Spleen (tissue), 11 donors: Measurements from ENCODE around the gene EXOC4. TPM values are rescaled to one million over a fixed set of nuclear protein-coding genes. Genes with fewer than 3 reads are reported as not detected.

Experiments
- DNase-seq: peaks from one replicate; pipeline ENCODE4 v3.0.0-alpha.2; 2020
- H3K27ac ChIP-seq, 8 donors: fragments of 200-600 bp; sonication (generic) in 7 of 8; 1 replicate in 4 of 8; 2 replicates in 4 of 8; pipeline versions ENCODE4 v1.5.0 to v1.8.0; 2016 to 2021; ENCODE audit warnings: inconsistent platforms in 4 of 8, mild to moderate bottlenecking in 4 of 8, moderate library complexity in 1 of 8
- H3K27me3 ChIP-seq, 7 donors: fragments of 200-600 bp; sonication (generic) in 6 of 7; replicated peaks in 1 of 7; 1 replicate in 4 of 7; 2 replicates in 3 of 7; pipeline versions ENCODE4 v1.5.0 to v1.8.0; 2016 to 2021; ENCODE audit warnings: inconsistent platforms in 3 of 7, mild to moderate bottlenecking in 1 of 7
- H3K36me3 ChIP-seq, 6 donors: fragments of 200-600 bp; sonication (generic) in 5 of 6; 1 replicate in 4 of 6; 2 replicates in 2 of 6; pipeline versions ENCODE4 v1.5.0 to v1.8.0; 2016 to 2021; ENCODE audit warnings: inconsistent platforms in 2 of 6
- H3K4me1 ChIP-seq, 6 donors: fragments of 200-600 bp; sonication (generic) in 5 of 6; 1 replicate in 3 of 6; 2 replicates in 3 of 6; pipeline versions ENCODE4 v1.5.0 to v1.8.0; 2016 to 2021; ENCODE audit warnings: inconsistent platforms in 3 of 6
- H3K4me3 ChIP-seq, 8 donors: fragments of 200-600 bp; sonication (generic) in 7 of 8; 1 replicate in 4 of 8; 2 replicates in 4 of 8; pipeline versions ENCODE4 v1.5.0 to v1.8.0; 2016 to 2021; ENCODE audit warnings: inconsistent platforms in 4 of 8, mild to moderate bottlenecking in 4 of 8, moderate library complexity in 2 of 8
- H3K9me3 ChIP-seq, 8 donors: fragments of 200-600 bp; sonication (generic) in 7 of 8; 1 replicate in 4 of 8; 2 replicates in 4 of 8; pipeline versions ENCODE4 v1.5.0 to v1.8.0; 2016 to 2021; ENCODE audit warnings: inconsistent platforms in 4 of 8
- POLR2A ChIP-seq, 3 donors: fragments of 450-650 bp; IDR thresholded peaks; one replicate each; pipeline ENCODE4 v1.5.1; 2017; ENCODE audit warnings: antibody characterized with exemption in 3 of 3, mild to moderate bottlenecking in 1 of 3
- POLR2AphosphoS5 ChIP-seq, 3 donors: sonication (generic); formaldehyde crosslinking; IDR thresholded peaks; one replicate each; pipeline ENCODE4 v1.5.1; 2017; ENCODE audit warnings: antibody characterized with exemption in 3 of 3
- WGBS, 5 donors: extraction: QIAGEN DNeasy Blood & Tissue Kit in 3 of 5; methylation state at CpG; one replicate each; pipeline versions ENCODE4 v1.1.5 to v1.1.7; 2013 to 2018; 5-methylcytosine and 5-hydroxymethylcytosine counted together
- intact Hi-C: fragments of 100-400 bp; cut with DNase I; formaldehyde crosslinking; loops from one replicate; pipeline ENCODE4 v1.15.0; 2023; ENCODE audit warnings: low total_unique reads
- polyA plus RNA-seq, 3 donors: library from polyadenylated mRNA; stranded (reverse); fragments of 200-250 nt; gene quantifications; one replicate each; pipeline ENCODE4 v1.2.1, GENCODE V29; 2013
- total RNA-seq, 7 donors: library from RNA; depleted of rRNA in 3 of 7; stranded (reverse); fragments of >200 nt in 3 of 7; fragmentation: NEBNext Ultra II Directional in 4 of 7; extraction: Animal tissue kit (Norgen Biotek cat#: 25700) in 4 of 7; gene quantifications; one replicate each; pipeline versions ENCODE4 v1.1.0 to v1.2.1, GENCODE V29; 2016 to 2021
- TF ChIP-seq, protein P1 (sequence below), 11 experiments: fragments of 200-600 bp in 7 of 11; fragments of 450-650 bp in 4 of 11; sonication (generic) in 4 of 11; IDR thresholded peaks in 8 of 11; conservative IDR thresholded peaks in 3 of 11; 1 replicate in 7 of 11; 2 replicates in 4 of 11; pipeline versions ENCODE4 v1.4.0 to v1.8.0; 2016 to 2021; ENCODE audit warnings: antibody characterized with exemption in 11 of 11, inconsistent platforms in 4 of 11, mild to moderate bottlenecking in 1 of 11
- donor health status: healthy with polysubstance abuse.
- donor health status: DM: no; HTN: no; CAD: no; lungs with moderate emphysema.
- donor health status: DM: no; HTN: no; CAD: no.
- donor health status: Bipolar disorder and iron deficiency.
- donor health status: healthy.
- donor health status: DM: no; HTN: no; CAD: no.
- donor health status: DM: yes; HTN: yes; CAD: no.

Gene EXOC4
- total and polyA plus RNA-seq, 10 donors, result 14.1 to 138 (median 102) TPM

- H3K27ac ChIP-seq, result no peak overlapping the region
- H3K27me3 ChIP-seq, result no peaks in the 10 kb centered on the region
- 42 to 48% (median 47%) methylated on average over 2 of the region's 2 CpGs for WGBS, 5 donors
- no peaks in the 10 kb centered on the region for H3K4me1 ChIP-seq
- no peaks in the 10 kb centered on the region for H3K9me3 ChIP-seq
- intact Hi-C loops, result no loop called here
- H3K36me3 ChIP-seq, result no peaks in the 10 kb centered on the region
- TF ChIP-seq, protein P1, sequence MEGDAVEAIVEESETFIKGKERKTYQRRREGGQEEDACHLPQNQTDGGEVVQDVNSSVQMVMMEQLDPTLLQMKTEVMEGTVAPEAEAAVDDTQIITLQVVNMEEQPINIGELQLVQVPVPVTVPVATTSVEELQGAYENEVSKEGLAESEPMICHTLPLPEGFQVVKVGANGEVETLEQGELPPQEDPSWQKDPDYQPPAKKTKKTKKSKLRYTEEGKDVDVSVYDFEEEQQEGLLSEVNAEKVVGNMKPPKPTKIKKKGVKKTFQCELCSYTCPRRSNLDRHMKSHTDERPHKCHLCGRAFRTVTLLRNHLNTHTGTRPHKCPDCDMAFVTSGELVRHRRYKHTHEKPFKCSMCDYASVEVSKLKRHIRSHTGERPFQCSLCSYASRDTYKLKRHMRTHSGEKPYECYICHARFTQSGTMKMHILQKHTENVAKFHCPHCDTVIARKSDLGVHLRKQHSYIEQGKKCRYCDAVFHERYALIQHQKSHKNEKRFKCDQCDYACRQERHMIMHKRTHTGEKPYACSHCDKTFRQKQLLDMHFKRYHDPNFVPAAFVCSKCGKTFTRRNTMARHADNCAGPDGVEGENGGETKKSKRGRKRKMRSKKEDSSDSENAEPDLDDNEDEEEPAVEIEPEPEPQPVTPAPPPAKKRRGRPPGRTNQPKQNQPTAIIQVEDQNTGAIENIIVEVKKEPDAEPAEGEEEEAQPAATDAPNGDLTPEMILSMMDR (IDR thresholded peaks at IDR 0.05 in 8 of 11, conservative IDR thresholded peaks at IDR 0.05 in 3 of 11), result no peak
- no peak for TF ChIP-seq POLR2A (IDR thresholded peaks at IDR 0.05)
- no peak for TF ChIP-seq POLR2AphosphoS5 (IDR thresholded peaks at IDR 0.05)
- no peak overlapping the region for H3K4me3 ChIP-seq
- no peak for DNase-seq
Measured at GRCh38 chr7:133746847-133747246, 494.0 kb downstream of the EXOC4 start.

GRCh38 chr7:133748443-133749407 lies 495.8 kb downstream of the EXOC4 start:
- TF ChIP-seq, protein P1 (IDR thresholded peaks at IDR 0.05 in 8 of 11, conservative IDR thresholded peaks at IDR 0.05 in 3 of 11), result no peak
- TF ChIP-seq POLR2AphosphoS5 (IDR thresholded peaks at IDR 0.05) (no peak), POLR2A (IDR thresholded peaks at IDR 0.05) (no peak)
- DNase-seq, result no peak
- no peaks in the 10 kb centered on the region for H3K9me3 ChIP-seq
- H3K27me3 ChIP-seq, result no peaks in the 10 kb centered on the region
- intact Hi-C loops, result no loop called here
- WGBS, 5 donors, result 75 to 96% (median 94%) methylated on average over 4 of the region's 4 CpGs
- no peaks in the 10 kb centered on the region for H3K4me1 ChIP-seq
- no peak overlapping the region for H3K4me3 ChIP-seq
- no peaks in the 10 kb centered on the region for H3K36me3 ChIP-seq
- no peak overlapping the region for H3K27ac ChIP-seq

- intact Hi-C loops, result no loop called here
- no peaks in the 10 kb centered on the region for H3K36me3 ChIP-seq
- no peak overlapping the region for H3K4me3 ChIP-seq
- 63 to 98% (median 83%) methylated on average over 3 of the region's 3 CpGs for WGBS, 5 donors
- no peaks in the 10 kb centered on the region for H3K9me3 ChIP-seq
- H3K27ac ChIP-seq, result no peak overlapping the region
- no peaks in the 10 kb centered on the region for H3K4me1 ChIP-seq
- DNase-seq, result no peak
- no peak for TF ChIP-seq POLR2A (IDR thresholded peaks at IDR 0.05)
- no peak for TF ChIP-seq POLR2AphosphoS5 (IDR thresholded peaks at IDR 0.05)
- TF ChIP-seq, protein P1 (IDR thresholded peaks at IDR 0.05 in 8 of 11, conservative IDR thresholded peaks at IDR 0.05 in 3 of 11), result no peak
- no peaks in the 10 kb centered on the region for H3K27me3 ChIP-seq
Measured at GRCh38 chr7:133750287-133750686, 497.4 kb downstream of the EXOC4 start.

DNA sequence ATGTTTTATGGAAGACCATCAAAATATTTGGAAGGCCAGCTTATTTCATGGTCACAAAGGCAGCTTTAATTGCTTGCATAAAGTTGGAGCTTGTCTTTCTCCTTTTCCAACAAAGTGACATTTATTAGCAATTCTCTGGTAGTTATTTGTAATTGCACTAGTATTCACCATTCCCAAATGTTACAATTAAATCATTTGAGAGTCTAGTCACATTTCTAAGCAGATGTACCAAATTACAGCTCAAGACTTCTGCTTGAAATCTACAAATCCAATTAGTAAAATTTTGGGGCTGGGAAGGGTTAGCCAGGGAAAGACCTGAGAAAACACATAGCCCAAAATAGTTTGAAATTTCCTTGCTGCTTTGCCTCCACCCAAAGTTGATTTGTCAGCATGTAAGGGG lies 498.2 kb downstream of the EXOC4 start:
- intact Hi-C loops, result no loop called here
- Histone ChIP-seq H3K4me3 (no peak overlapping the region), H3K4me1 (no peaks in the 10 kb centered on the region), H3K27ac (no peak overlapping the region), H3K36me3 (no peaks in the 10 kb centered on the region), H3K9me3 (no peaks in the 10 kb centered on the region), H3K27me3 (no peaks in the 10 kb centered on the region)
- TF ChIP-seq POLR2AphosphoS5 (IDR thresholded peaks at IDR 0.05) (no peak), POLR2A (IDR thresholded peaks at IDR 0.05) (no peak)
- no peak for DNase-seq
